CD4-positive, alpha-beta memory T cell (primary cell): ENCODE results near the gene CSF2RB. TPM values are rescaled to one million over a fixed set of nuclear protein-coding genes. Genes with fewer than 3 reads are reported as not detected.

Experiments
- CTCF ChIA-PET: fragments of 350-600 bp; sonication (Branson Sonifier 250); formaldehyde crosslinking; loops from one replicate; lab custom pipeline; 2021; ENCODE audit warnings: inconsistent platforms; ENCODE audit not compliant: partially characterized antibody; lab: Charles Lee
- POLR2A ChIA-PET: fragments of 350-600 bp; sonication (Branson Sonifier 250); formaldehyde crosslinking; loops from one replicate; lab custom pipeline; 2021; ENCODE audit not compliant: partially characterized antibody; lab: Charles Lee
- DNase-seq, 5 donors: peaks; one replicate each; pipeline versions ENCODE4 v3.0.0 to v3.0.0-alpha.2; 2020 to 2022; ENCODE audit warnings: mixed read lengths in 1 of 5
- H3K27ac ChIP-seq: one replicate; pipeline ENCODE4 v1.7.0; 2013; ENCODE audit warnings: low read depth, low read length
- H3K27me3 ChIP-seq: 2 replicates; pipeline ENCODE4 v1.7.0; 2013; ENCODE audit warnings: mild to moderate bottlenecking, low read length, moderate library complexity; ENCODE audit not compliant: insufficient read depth
- H3K36me3 ChIP-seq: 2 replicates; pipeline ENCODE4 v1.7.0; 2013; ENCODE audit warnings: mild to moderate bottlenecking, low read length, moderate library complexity; ENCODE audit not compliant: insufficient read depth
- H3K4me1 ChIP-seq: 2 replicates; pipeline ENCODE4 v1.7.0; 2013; ENCODE audit warnings: mild to moderate bottlenecking, low read length, moderate library complexity; ENCODE audit not compliant: insufficient read depth
- H3K4me3 ChIP-seq, 2 donors: one replicate each; pipeline ENCODE4 v1.7.0; 2013; ENCODE audit warnings: low read length in 2 of 2, mild to moderate bottlenecking in 1 of 2
- H3K9me3 ChIP-seq, 2 donors: one replicate each; pipeline ENCODE4 v1.7.0; 2013; ENCODE audit warnings: low read length in 2 of 2, control low read depth in 1 of 2; ENCODE audit not compliant: control insufficient read depth in 1 of 2
- H3K27ac Mint-ChIP-seq, 7 donors: one replicate each; pipeline ENCODE4 v1.8.0; 2020 to 2021; ENCODE audit warnings: mixed read lengths in 7 of 7, mild to moderate bottlenecking in 6 of 7, inconsistent platforms in 3 of 7, moderate library complexity in 3 of 7
- H3K27me3 Mint-ChIP-seq, 2 donors: one replicate each; pipeline ENCODE4 v1.8.0; 2020 to 2021; ENCODE audit warnings: mixed read lengths in 2 of 2
- H3K36me3 Mint-ChIP-seq, 2 donors: one replicate each; pipeline ENCODE4 v1.8.0; 2020 to 2021; ENCODE audit warnings: mixed read lengths in 2 of 2, inconsistent platforms in 1 of 2, mild to moderate bottlenecking in 1 of 2
- H3K4me1 Mint-ChIP-seq, 4 donors: one replicate each; pipeline ENCODE4 v1.8.0; 2020 to 2021; ENCODE audit warnings: mixed read lengths in 4 of 4, mild to moderate bottlenecking in 1 of 4
- H3K4me3 Mint-ChIP-seq, 8 donors: one replicate each; pipeline ENCODE4 v1.8.0; 2020 to 2021; ENCODE audit warnings: mixed read lengths in 8 of 8, mild to moderate bottlenecking in 7 of 8, moderate library complexity in 6 of 8, inconsistent platforms in 3 of 8
- H3K9me3 Mint-ChIP-seq, 8 donors: one replicate each; pipeline ENCODE4 v1.8.0; 2020 to 2021; ENCODE audit warnings: mixed read lengths in 8 of 8, mild to moderate bottlenecking in 5 of 8, inconsistent platforms in 3 of 8, moderate library complexity in 1 of 8
- intact Hi-C: fragments of 100-400 bp; cut with micrococcal nuclease; formaldehyde crosslinking; loops from one replicate; pipeline ENCODE4 v1.15.1; 2023
- polyA plus RNA-seq, 2 donors: library from polyadenylated mRNA; unstranded; fragments of 300-500 nt; fragmentation: Illumina TruSeq; gene quantifications; one replicate each; pipeline ENCODE4 v1.2.3, GENCODE V29; 2021
- total RNA-seq, 2 experiments: library from RNA; stranded (reverse); gene quantifications; one replicate each; pipeline ENCODE4 v1.2.3, GENCODE V29; 2021

Gene CSF2RB
- total and polyA plus RNA-seq, 4 experiments from 2014 or later: 0.34 to 1.2 (median 1.2) TPM; not detected in 1

- Histone ChIP-seq H3K9me3 (no peaks in the 10 kb centered on the region), H3K4me3 (no peak overlapping the region), H3K36me3 (no peaks in the 10 kb centered on the region), H3K4me1 (no peaks in the 10 kb centered on the region), H3K27me3 (no peaks in the 10 kb centered on the region), H3K27ac (no peak overlapping the region)
- DNase-seq: no peak
- H3K27me3 Mint-ChIP-seq: peaks cover 11% of the 10 kb centered on the region in 2 donors
- H3K27ac Mint-ChIP-seq: no peak overlapping the region
- CTCF ChIA-PET: no interaction called here
- no peak overlapping the region for H3K4me3 Mint-ChIP-seq
- POLR2A ChIA-PET: no interaction called here
- H3K36me3 Mint-ChIP-seq: no peaks in the 10 kb centered on the region
- H3K9me3 Mint-ChIP-seq: peaks cover 0 to 10% (median 0%) of the 10 kb centered on the region in 8 donors
- H3K4me1 Mint-ChIP-seq: peaks cover 0 to 4% (median 0%) of the 10 kb centered on the region in 4 donors
- intact Hi-C loops: no loop called here
Measured at GRCh38 chr22:36916034-36916433, 2.6 kb downstream of the CSF2RB start.

GRCh38 chr22:36918586-36919284 lies 5.3 kb downstream of the CSF2RB start:
- Mint-ChIP-seq H3K4me1 (no peaks in the 10 kb centered on the region), H3K4me3 (no peak overlapping the region), H3K27me3 (peaks cover 9 to 12% of the 10 kb centered on the region in 2 donors), H3K9me3 (peaks cover 0 to 10% (median 0%) of the 10 kb centered on the region in 8 donors), H3K36me3 (no peaks in the 10 kb centered on the region), H3K27ac (no peak overlapping the region)
- Histone ChIP-seq H3K36me3 (no peaks in the 10 kb centered on the region), H3K4me1 (no peaks in the 10 kb centered on the region), H3K27ac (no peak overlapping the region), H3K27me3 (no peaks in the 10 kb centered on the region), H3K9me3 (no peaks in the 10 kb centered on the region), H3K4me3 (no peak overlapping the region)
- intact Hi-C loops: no loop called here
- ChIA-PET CTCF (no interaction called here), POLR2A (interaction anchor here (1.4 kb wide), 1 partner anchor 63 kb away, joined by 3 read pairs; no protein-coding TSS in a partner anchor)
- no peak for DNase-seq

- no peak overlapping the region for H3K4me3 Mint-ChIP-seq
- POLR2A ChIA-PET: no interaction called here
- Histone ChIP-seq H3K9me3 (no peaks in the 10 kb centered on the region), H3K27me3 (no peaks in the 10 kb centered on the region), H3K4me3 (no peak overlapping the region), H3K4me1 (no peaks in the 10 kb centered on the region), H3K27ac (no peak overlapping the region), H3K36me3 (no peaks in the 10 kb centered on the region)
- DNase-seq: no peak
- CTCF ChIA-PET: no interaction called here
- intact Hi-C loops: no loop called here
- H3K27ac Mint-ChIP-seq: peak overlapping the region in 1 of 7 donors; percentile 12
- H3K4me1 Mint-ChIP-seq: no peaks in the 10 kb centered on the region
- H3K36me3 Mint-ChIP-seq: no peaks in the 10 kb centered on the region
- H3K9me3 Mint-ChIP-seq: peaks cover 0 to 10% (median 0%) of the 10 kb centered on the region in 8 donors
- peaks cover 13 to 23% of the 10 kb centered on the region in 2 donors for H3K27me3 Mint-ChIP-seq
Measured at GRCh38 chr22:36921309-36922104, 8.1 kb downstream of the CSF2RB start.

DNA sequence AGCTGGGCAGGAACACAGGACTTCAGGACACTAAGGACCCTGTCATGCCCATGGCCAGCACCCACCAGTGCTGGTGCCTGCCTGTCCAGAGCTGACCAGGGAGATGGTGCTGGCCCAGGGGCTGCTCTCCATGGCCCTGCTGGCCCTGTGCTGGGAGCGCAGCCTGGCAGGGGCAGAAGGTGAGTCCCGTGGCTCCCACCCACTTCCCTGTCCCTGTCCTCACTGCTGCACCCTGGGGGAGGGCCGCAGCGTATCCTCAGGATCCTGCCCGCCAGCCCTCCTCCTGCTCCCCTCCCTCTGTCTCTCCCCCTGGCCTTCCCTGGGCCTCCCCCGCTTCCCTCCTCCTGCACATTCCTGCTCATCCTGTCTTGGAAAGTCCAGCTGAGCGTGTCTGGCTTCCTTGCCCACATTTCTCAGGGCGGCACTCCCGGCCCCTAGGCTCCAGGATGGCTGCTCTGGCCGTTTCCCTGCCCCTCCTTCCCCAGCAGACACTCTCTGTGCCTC lies 8.7 kb downstream of the CSF2RB start:
- Histone ChIP-seq H3K4me1 (no peaks in the 10 kb centered on the region), H3K9me3 (no peaks in the 10 kb centered on the region), H3K27me3 (no peaks in the 10 kb centered on the region), H3K36me3 (no peaks in the 10 kb centered on the region), H3K27ac (no peak overlapping the region), H3K4me3 (no peak overlapping the region)
- peaks cover 0 to 10% (median 0%) of the 10 kb centered on the region in 8 donors for H3K9me3 Mint-ChIP-seq
- no peak for DNase-seq
- intact Hi-C loops: no loop called here
- H3K36me3 Mint-ChIP-seq: no peaks in the 10 kb centered on the region
- no peak overlapping the region for H3K4me3 Mint-ChIP-seq
- CTCF ChIA-PET: no interaction called here
- peaks cover 12 to 24% of the 10 kb centered on the region in 2 donors for H3K27me3 Mint-ChIP-seq
- no peak overlapping the region for H3K27ac Mint-ChIP-seq
- no peaks in the 10 kb centered on the region for H3K4me1 Mint-ChIP-seq
- POLR2A ChIA-PET: no interaction called here

DNA sequence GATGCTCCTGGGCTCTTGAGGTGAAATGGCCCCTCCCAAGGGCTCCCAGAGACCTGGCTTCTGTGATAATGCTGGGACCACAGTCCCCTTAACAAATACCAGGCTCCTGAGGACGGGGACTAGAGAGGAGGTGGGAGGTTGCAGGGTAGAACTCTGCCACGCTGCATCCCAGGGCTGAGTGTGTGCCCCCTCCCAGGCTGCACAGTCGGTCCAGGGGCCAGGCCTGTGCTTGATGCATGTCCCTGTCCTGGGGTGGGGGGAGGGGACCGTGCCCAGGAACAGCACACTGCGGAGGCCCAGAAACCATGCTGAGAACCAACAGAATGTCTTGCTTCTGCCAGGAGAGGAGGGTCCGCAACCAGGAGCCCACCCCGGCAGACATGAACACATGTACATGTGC lies 9.3 kb downstream of the CSF2RB start:
- Histone ChIP-seq H3K9me3 (no peaks in the 10 kb centered on the region), H3K27ac (no peak overlapping the region), H3K27me3 (no peaks in the 10 kb centered on the region), H3K36me3 (no peaks in the 10 kb centered on the region), H3K4me1 (no peaks in the 10 kb centered on the region), H3K4me3 (no peak overlapping the region)
- Mint-ChIP-seq H3K4me1 (no peaks in the 10 kb centered on the region), H3K27ac (no peak overlapping the region), H3K36me3 (no peaks in the 10 kb centered on the region), H3K27me3 (peaks cover 9 to 29% of the 10 kb centered on the region in 2 donors), H3K4me3 (no peak overlapping the region), H3K9me3 (peaks cover 0 to 10% (median 0%) of the 10 kb centered on the region in 8 donors)
- POLR2A ChIA-PET: no interaction called here
- intact Hi-C loops: no loop called here
- DNase-seq: no peak
- CTCF ChIA-PET: no interaction called here

DNA sequence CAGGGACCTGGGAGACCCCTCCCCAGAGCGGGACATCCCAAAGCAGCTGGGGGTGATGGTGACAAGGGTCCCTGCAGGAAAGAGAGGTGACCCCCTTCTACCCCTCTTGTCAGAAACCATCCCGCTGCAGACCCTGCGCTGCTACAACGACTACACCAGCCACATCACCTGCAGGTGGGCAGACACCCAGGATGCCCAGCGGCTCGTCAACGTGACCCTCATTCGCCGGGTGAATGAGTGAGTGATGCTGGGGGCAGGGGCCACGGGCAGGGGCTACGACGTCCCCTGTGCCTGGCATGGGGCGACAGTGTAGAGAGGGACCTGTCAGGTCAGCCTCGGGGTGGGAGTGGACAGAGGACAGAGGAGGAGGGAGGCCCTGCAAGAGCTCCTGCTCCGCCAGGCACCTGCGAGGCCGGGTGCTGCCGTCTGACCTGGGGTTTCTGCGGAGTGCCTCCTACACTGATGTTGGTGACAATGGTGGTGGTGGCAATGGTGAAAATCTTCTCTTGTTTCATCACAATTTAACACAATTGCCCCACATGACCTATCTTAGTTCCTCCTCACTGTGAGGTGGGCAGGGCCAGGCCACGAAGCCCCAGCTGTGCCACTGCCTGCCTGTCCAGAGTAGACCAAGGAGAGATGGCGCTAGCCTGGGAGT lies 9.8 kb downstream of the CSF2RB start:
- Mint-ChIP-seq H3K36me3 (no peaks in the 10 kb centered on the region), H3K27ac (no peak overlapping the region), H3K4me1 (no peaks in the 10 kb centered on the region), H3K4me3 (no peak overlapping the region), H3K27me3 (peaks cover 9 to 30% of the 10 kb centered on the region in 2 donors), H3K9me3 (peaks cover 0 to 10% (median 0%) of the 10 kb centered on the region in 8 donors)
- no peak for DNase-seq
- intact Hi-C loops: no loop called here
- H3K9me3 ChIP-seq: no peaks in the 10 kb centered on the region
- no peaks in the 10 kb centered on the region for H3K27me3 ChIP-seq
- no peaks in the 10 kb centered on the region for H3K4me1 ChIP-seq
- H3K36me3 ChIP-seq: no peaks in the 10 kb centered on the region
- CTCF ChIA-PET: no interaction called here
- POLR2A ChIA-PET: no interaction called here
- no peak overlapping the region for H3K4me3 ChIP-seq
- no peak overlapping the region for H3K27ac ChIP-seq

- H3K27ac Mint-ChIP-seq: no peak overlapping the region
- intact Hi-C loops: no loop called here
Measured at GRCh38 chr22:36924151-36924698, 10.8 kb downstream of the CSF2RB start.

More at GRCh38 chr22:36924151-36924698, 10.8 kb downstream of the CSF2RB start:
- Histone ChIP-seq H3K4me3 (no peak overlapping the region), H3K36me3 (no peaks in the 10 kb centered on the region), H3K4me1 (no peaks in the 10 kb centered on the region), H3K27ac (no peak overlapping the region), H3K9me3 (no peaks in the 10 kb centered on the region), H3K27me3 (no peaks in the 10 kb centered on the region)
- ChIA-PET POLR2A (no interaction called here), CTCF (no interaction called here)
- DNase-seq: no peak
- no peaks in the 10 kb centered on the region for H3K36me3 Mint-ChIP-seq
- H3K4me1 Mint-ChIP-seq: no peaks in the 10 kb centered on the region
- H3K9me3 Mint-ChIP-seq: peaks cover 0 to 6% (median 0%) of the 10 kb centered on the region in 8 donors
- H3K4me3 Mint-ChIP-seq: no peak overlapping the region
- peaks cover 13 to 34% of the 10 kb centered on the region in 2 donors for H3K27me3 Mint-ChIP-seq
